Left ventricle myocardium inferior (tissue), 1 donor: ENCODE data around the gene PRDX1. TPM values are rescaled to one million over a fixed set of nuclear protein-coding genes. Genes with fewer than 3 reads are reported as not detected.

ENCODE experiments used
- DNase-seq: peaks from one replicate; pipeline ENCODE4 v3.0.0-alpha.2; 2020
- H3K27ac ChIP-seq: fragments of 200-600 bp; replicated peaks from 2 replicates; pipeline ENCODE4 v1.8.0; 2021
- H3K27me3 ChIP-seq: fragments of 200-600 bp; 2 replicates; pipeline ENCODE4 v1.8.0; 2021; ENCODE audit warnings: low read depth
- H3K36me3 ChIP-seq: fragments of 200-600 bp; 2 replicates; pipeline ENCODE4 v1.8.0; 2021
- H3K4me1 ChIP-seq: fragments of 200-600 bp; 2 replicates; pipeline ENCODE4 v1.8.0; 2021
- H3K4me3 ChIP-seq: fragments of 200-600 bp; 2 replicates; pipeline ENCODE4 v1.8.0; 2021; ENCODE audit warnings: mild to moderate bottlenecking, moderate library complexity
- H3K9me3 ChIP-seq: fragments of 200-600 bp; replicated peaks from 2 replicates; pipeline ENCODE4 v1.8.0; 2021
- CTCF ChIP-seq: fragments of 200-600 bp; IDR thresholded peaks from 2 replicates; pipeline ENCODE4 v1.8.0; 2021; ENCODE audit warnings: antibody characterized with exemption, mild to moderate bottlenecking, borderline replicate concordance
- intact Hi-C: fragments of 100-400 bp; cut with micrococcal nuclease; formaldehyde crosslinking; loops from one replicate; pipeline ENCODE4 v1.11.0; 2022
- long read RNA-seq: library from polyadenylated mRNA; unstranded; transcript quantifications from one replicate; pipeline ENCODE4 v2.0.0, GENCODE V29; 2021
- total RNA-seq: library from RNA; stranded (reverse); fragmentation: NEBNext Ultra II Directional; extraction: Animal tissue kit (Norgen Biotek cat#: 25700); gene quantifications from one replicate; pipeline ENCODE4 v1.2.1, GENCODE V29; 2021
- donor health status: DM: no; HTN: yes; CAD: no; lungs with severe emphysema.

PRDX1 gene
- 255 TPM for total RNA-seq
- long read RNA-seq, transcript PRDX1-202 (6 exons, 1,021 nt) = major isoform, 118 of 141 reads
- long read RNA-seq, partial matches to known transcripts = 11 of 141 reads
- long read RNA-seq, other reads (novel, unspliced or antisense) = 9 of 141 reads

- Histone ChIP-seq H3K4me1 (peaks cover 45% of the 10 kb centered on the region), H3K27ac (peak within 1 kb of the TSS; percentile 97), H3K36me3 (peaks cover 23% of the 10 kb centered on the region), H3K27me3 (no peaks in the 10 kb centered on the region), H3K4me3 (peak within 1 kb of the TSS; percentile 99), H3K9me3 (no peaks in the 10 kb centered on the region)
- TF ChIP-seq CTCF = no peak
- intact Hi-C loops = no loop called here
- DNase-seq = peak; percentile 97
These were observed at the start of gene PRDX1 for GRCh38 chr1:45521413-45522323. PRDX1 (minus strand) TSS chr1:45521884; CDS start chr1:45519043, 2,841 bp downstream.

GRCh38 chr1:45570631-45571030, 48.9 kb upstream of the PRDX1 start:
- H3K27me3 ChIP-seq = no peaks in the 10 kb centered on the region
- H3K9me3 ChIP-seq = no peaks in the 10 kb centered on the region
- intact Hi-C loops = loop anchor here (10.0 kb wide), 1 partner anchor 206 kb away; no protein-coding TSS in a partner anchor
- DNase-seq = no peak
- H3K36me3 ChIP-seq = peaks cover 20% of the 10 kb centered on the region
- no peak overlapping the region for H3K4me3 ChIP-seq
- peaks cover 13% of the 10 kb centered on the region for H3K4me1 ChIP-seq
- H3K27ac ChIP-seq = no peak overlapping the region
- TF ChIP-seq CTCF = no peak

- H3K4me3 ChIP-seq = no peak overlapping the region
- H3K36me3 ChIP-seq = peaks cover 20% of the 10 kb centered on the region
- intact Hi-C loops = loop anchor here (5.0 to 10.0 kb wide), 2 partner anchors 63 to 205 kb away; no protein-coding TSS in a partner anchor
- H3K27me3 ChIP-seq = no peaks in the 10 kb centered on the region
- peak; percentile 44 for DNase-seq
- peak; percentile 99 for TF ChIP-seq CTCF
- H3K27ac ChIP-seq = no peak overlapping the region
- H3K9me3 ChIP-seq = no peaks in the 10 kb centered on the region
- peaks cover 13% of the 10 kb centered on the region for H3K4me1 ChIP-seq
These were observed 48.4 kb upstream of the PRDX1 start for GRCh38 chr1:45569962-45570581.

- intact Hi-C loops = loop anchor here (5.0 kb wide), 1 partner anchor 62 kb away; no protein-coding TSS in a partner anchor
- Histone ChIP-seq H3K27me3 (no peaks in the 10 kb centered on the region), H3K36me3 (peaks cover 20% of the 10 kb centered on the region)
These were observed 47.9 kb upstream of the PRDX1 start for GRCh38 chr1:45569571-45569961.

More at GRCh38 chr1:45569571-45569961, 47.9 kb upstream of the PRDX1 start:
- Histone ChIP-seq H3K27ac (no peak overlapping the region), H3K4me3 (no peak overlapping the region), H3K9me3 (no peaks in the 10 kb centered on the region), H3K4me1 (peaks cover 13% of the 10 kb centered on the region)
- no peak for TF ChIP-seq CTCF
- DNase-seq = no peak
